Measurements from ENCODE around the gene NEDD8.

DNA sequence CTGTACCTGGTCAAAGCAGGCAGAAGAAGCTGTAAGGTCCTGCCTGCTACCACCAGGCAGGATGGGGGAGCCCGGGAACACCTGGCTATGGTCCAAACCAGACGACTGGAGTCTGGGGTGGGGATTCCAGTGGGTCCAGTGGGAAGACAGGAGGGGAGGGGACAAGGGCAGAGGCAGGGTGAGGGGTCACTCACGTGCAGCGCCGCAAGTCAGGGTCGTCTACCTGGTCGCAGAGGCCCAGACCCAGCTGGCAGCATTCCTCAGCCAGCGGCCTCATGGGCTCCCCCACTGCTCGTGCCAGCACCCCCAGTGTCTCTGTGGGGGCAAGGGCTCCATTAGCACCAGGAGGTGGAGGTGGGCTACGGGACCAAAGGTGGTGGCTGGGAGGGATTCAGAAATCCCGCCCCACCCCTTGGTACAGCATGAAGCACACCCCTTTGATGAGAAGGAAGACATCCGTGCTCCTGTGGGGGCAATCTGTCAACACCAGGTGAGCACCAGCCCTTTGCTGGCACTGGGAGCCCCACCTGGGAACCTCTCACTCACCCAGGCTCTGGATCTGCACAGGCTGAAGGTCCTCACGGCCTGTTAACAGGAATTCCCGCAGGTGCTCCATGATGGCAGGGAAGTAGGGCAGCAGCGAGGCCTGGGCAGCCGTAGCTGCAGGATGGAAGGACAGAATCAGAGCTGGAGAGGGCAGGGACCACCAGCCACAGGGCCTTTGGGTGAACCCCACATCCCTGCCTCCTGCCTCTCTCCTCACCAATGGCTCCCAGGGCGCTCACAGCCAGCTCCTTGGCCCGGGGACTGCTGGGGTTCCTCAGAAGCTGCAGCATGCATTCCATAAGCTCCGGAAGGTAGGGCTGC is 47.8 kb downstream of the NEDD8 start:
- no peak for TF ChIP-seq BHLHE40 (IDR thresholded peaks at IDR 0.05; ENCODE audit: borderline replicate concordance)
- no peak for TF ChIP-seq TARDBP (IDR thresholded peaks at IDR 0.05)
- TF ChIP-seq ZNF384 (IDR thresholded peaks at IDR 0.05), result no peak
- TF ChIP-seq LEF1 (IDR thresholded peaks at IDR 0.05; ENCODE audit: borderline replicate concordance), result no peak
- no peak for TF ChIP-seq SP1 (IDR thresholded peaks at IDR 0.05)
- TF ChIP-seq SUZ12 (IDR thresholded peaks at IDR 0.05), result no peak
- TF ChIP-seq FOXK2 (IDR thresholded peaks at IDR 0.05), result no peak
- no peak for TF ChIP-seq FOXM1 (IDR thresholded peaks at IDR 0.05; ENCODE audit: borderline replicate concordance)
- no peak for TF ChIP-seq CTBP1 (IDR thresholded peaks at IDR 0.05; ENCODE audit: borderline replicate concordance)
- no peak for TF ChIP-seq NFRKB (IDR thresholded peaks at IDR 0.05)
- TF ChIP-seq ARNT (IDR thresholded peaks at IDR 0.05), result no peak
- no peak for TF ChIP-seq FOXA1 (IDR thresholded peaks at IDR 0.05)
